B cell (primary cell): Measurements from ENCODE around the gene LIMK1. TPM values are rescaled to one million over a fixed set of nuclear protein-coding genes. Genes with fewer than 3 reads are reported as not detected.

Experiments
- ATAC-seq: fragments of 200-7000 bp; cut with Tn5 transposase; one replicate; pipeline ENCODE4 v1.10.0; 2021; ENCODE audit warnings: low read depth, mild to moderate bottlenecking, moderate number of reproducible peaks, moderate library complexity
- CTCF ChIA-PET: fragments of 350-600 bp; sonication (Branson Sonifier 250); formaldehyde crosslinking; loops from one replicate; lab custom pipeline; 2021; ENCODE audit warnings: antibody characterized with exemption, inconsistent platforms; lab: Charles Lee
- POLR2A ChIA-PET: fragments of 350-600 bp; sonication (Branson Sonifier 250); formaldehyde crosslinking; loops from one replicate; lab custom pipeline; 2021; ENCODE audit warnings: antibody characterized with exemption; lab: Charles Lee
- DNase-seq: peaks from one replicate; pipeline ENCODE4 v3.0.0; 2013
- H2AFZ ChIP-seq: 2 replicates; pipeline ENCODE4 v1.6.1; 2012; ENCODE audit warnings: mild to moderate bottlenecking, low read depth, low read length; ENCODE audit not compliant: insufficient read depth, poor library complexity, severe bottlenecking
- H3K27ac ChIP-seq, 2 donors: 1 replicate in 1 of 2; 2 replicates in 1 of 2; pipeline ENCODE4 v1.5.1; 2012 to 2013; ENCODE audit warnings: low read length in 2 of 2, mild to moderate bottlenecking in 2 of 2, moderate library complexity in 1 of 2
- H3K27me3 ChIP-seq, 4 experiments: fragments of 200-600 bp in 1 of 4; sonication (generic) in 1 of 4; replicated peaks in 1 of 4; 1 replicate in 2 of 4; 2 replicates in 2 of 4; pipeline versions ENCODE4 v1.6.1 to v1.7.0; 2013 to 2016; ENCODE audit warnings: low read length in 3 of 4, mild to moderate bottlenecking in 2 of 4, mixed read lengths in 1 of 4, moderate library complexity in 1 of 4; ENCODE audit not compliant: insufficient read depth in 4 of 4, control insufficient read depth in 3 of 4; ENCODE audit errors: control extremely low read depth in 1 of 4
- H3K36me3 ChIP-seq, 2 experiments: replicated peaks in 1 of 2; 1 replicate in 1 of 2; 2 replicates in 1 of 2; pipeline versions ENCODE4 v1.6.1 to v1.7.1; 2013; ENCODE audit warnings: low read length in 1 of 2; ENCODE audit not compliant: insufficient read depth in 2 of 2, control insufficient read depth in 1 of 2; ENCODE audit errors: control extremely low read depth in 1 of 2, extremely low read depth in 1 of 2
- H3K4me1 ChIP-seq, 2 donors: fragments of 200-600 bp in 1 of 2; sonication (generic) in 1 of 2; 1 replicate in 1 of 2; 2 replicates in 1 of 2; pipeline versions ENCODE4 v1.5.1 to v1.6.1; 2013 to 2017; ENCODE audit warnings: low read length in 2 of 2; ENCODE audit not compliant: control insufficient read depth in 2 of 2, insufficient read depth in 2 of 2
- H3K4me2 ChIP-seq: replicated peaks from 2 replicates; pipeline ENCODE3; 2012; ENCODE audit warnings: mild to moderate bottlenecking, low read depth, low read length; ENCODE audit not compliant: poor library complexity, severe bottlenecking
- H3K4me3 ChIP-seq, 5 experiments: fragments of 200-600 bp in 1 of 5; sonication (generic) in 1 of 5; 1 replicate in 3 of 5; 2 replicates in 2 of 5; pipeline versions ENCODE4 v1.5.1 to v1.7.0; 2011 to 2016; ENCODE audit warnings: low read length in 4 of 5, mild to moderate bottlenecking in 4 of 5, low read depth in 2 of 5, control low read depth in 1 of 5, moderate library complexity in 1 of 5; ENCODE audit not compliant: insufficient read depth in 1 of 5; ENCODE audit errors: control extremely low read depth in 1 of 5, extremely low read depth in 1 of 5
- H3K79me2 ChIP-seq: fragments of 200-600 bp; sonication (generic); one replicate; pipeline ENCODE4 v1.6.0; 2016; ENCODE audit warnings: low read length; ENCODE audit not compliant: control insufficient read depth, insufficient read depth
- H3K9ac ChIP-seq: fragments of 200-600 bp; sonication (generic); 2 replicates; pipeline ENCODE4 v1.6.1; 2017; ENCODE audit warnings: mild to moderate bottlenecking, low read length, moderate library complexity
- H3K9me3 ChIP-seq, 3 donors: one replicate each; pipeline versions ENCODE4 v1.6.1 to v1.7.1; 2013; ENCODE audit warnings: low read length in 2 of 3; ENCODE audit not compliant: control insufficient read depth in 2 of 3, insufficient read depth in 1 of 3; ENCODE audit errors: control extremely low read depth in 1 of 3
- H4K20me1 ChIP-seq: 2 replicates; pipeline ENCODE4 v1.6.0; 2012; ENCODE audit warnings: mild to moderate bottlenecking, low read length; ENCODE audit not compliant: insufficient read depth, control insufficient read depth, poor library complexity, severe bottlenecking
- H3K27ac Mint-ChIP-seq: one replicate; pipeline ENCODE4 v1.8.0; 2021; ENCODE audit warnings: mixed read lengths
- H3K27me3 Mint-ChIP-seq: one replicate; pipeline ENCODE4 v1.8.0; 2021; ENCODE audit warnings: mixed read lengths
- H3K4me1 Mint-ChIP-seq: one replicate; pipeline ENCODE4 v1.8.0; 2021; ENCODE audit warnings: mixed read lengths
- H3K4me3 Mint-ChIP-seq: one replicate; pipeline ENCODE4 v1.8.0; 2021; ENCODE audit warnings: mixed read lengths
- H3K9me3 Mint-ChIP-seq: one replicate; pipeline ENCODE4 v1.8.0; 2022; ENCODE audit warnings: mixed read lengths; ENCODE audit not compliant: insufficient read depth
- EZH2 ChIP-seq: IDR thresholded peaks from 2 replicates; pipeline ENCODE4 v1.6.1; 2012; ENCODE audit warnings: borderline replicate concordance, low read depth, mild to moderate bottlenecking, moderate library complexity, low read length; ENCODE audit not compliant: insufficient read depth, poor library complexity, severe bottlenecking
- WGBS: methylation state at CpG from one replicate; pipeline ENCODE4 v1.1.5; 2013; ENCODE audit warnings: missing lambda C conversion rate; ENCODE audit not compliant: insufficient coverage; 5-methylcytosine and 5-hydroxymethylcytosine counted together
- intact Hi-C: fragments of 100-400 bp; cut with micrococcal nuclease; formaldehyde crosslinking; loops from one replicate; pipeline ENCODE4 v1.10.0; 2022
- polyA plus RNA-seq: library from polyadenylated mRNA; depleted of rRNA; stranded (reverse); fragments of >200 nt; gene quantifications from 2 replicates; pipeline ENCODE4 v1.2.3, GENCODE V29; 2012
- total RNA-seq, 2 donors: library from RNA; stranded (reverse); fragments of 120-200 nt in 1 of 2; gene quantifications; 1 replicate in 1 of 2; 2 replicates in 1 of 2; pipeline versions ENCODE4 v1.2.3 to v1.2.4, GENCODE V29; 2013 to 2022
- TF ChIP-seq, protein P1 (sequence below): fragments of 200-600 bp; IDR thresholded peaks from one replicate; pipeline ENCODE4 v1.8.0; 2022; ENCODE audit warnings: antibody characterized with exemption, mild to moderate bottlenecking

Gene LIMK1
- total and polyA plus RNA-seq, 2 donors (not counting 1 experiment from before 2014, with no cell fraction given): 38.7 to 70.8 TPM

DNA sequence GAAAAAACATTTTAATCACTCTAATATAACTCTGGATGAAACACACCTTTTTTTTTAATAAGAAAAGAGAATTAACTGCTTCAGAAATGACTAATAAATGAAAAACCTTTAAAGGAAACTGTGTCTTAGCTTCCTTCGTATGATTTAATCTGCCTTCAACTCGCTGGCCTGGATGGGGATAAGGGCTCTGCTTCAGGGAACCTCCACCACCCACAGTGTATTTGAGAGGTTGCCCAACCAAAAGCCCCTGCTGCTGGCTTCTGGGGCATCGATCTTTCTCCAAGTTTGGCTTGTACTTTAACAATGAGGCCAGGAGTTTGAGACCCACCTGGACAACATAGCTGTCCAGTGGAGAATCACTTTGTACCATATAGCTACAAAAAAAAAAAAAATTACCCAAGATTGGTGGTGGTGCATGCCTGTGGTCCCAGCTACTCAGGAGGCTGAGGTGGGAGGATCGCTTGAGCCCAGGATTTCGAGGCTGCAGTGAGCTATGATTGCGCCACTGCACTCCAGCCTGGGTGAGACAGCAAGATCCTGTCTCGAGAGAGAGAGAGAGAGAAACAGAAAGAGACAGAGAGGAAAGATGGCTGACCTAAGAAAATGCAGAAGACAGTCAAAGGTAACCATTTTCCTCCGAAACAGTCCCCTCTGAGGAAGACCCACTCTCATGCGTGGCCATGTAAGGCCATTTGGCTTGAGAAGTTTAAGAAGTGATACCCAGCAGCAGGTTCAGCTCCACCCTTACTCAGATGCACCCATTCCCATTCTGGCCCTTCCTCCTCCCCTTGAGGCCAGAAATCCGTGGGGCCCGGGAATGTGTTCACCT lies 13.6 kb upstream of the LIMK1 start:
- Histone ChIP-seq H3K36me3 (no peaks in the 10 kb centered on the region), H3K4me2 (no peak overlapping the region), H3K9me3 (no peaks in the 10 kb centered on the region), H3K4me3 (no peak overlapping the region), H3K9ac (no peak overlapping the region), H4K20me1 (no peaks in the 10 kb centered on the region), H3K4me1 (peaks cover 0 to 3% of the 10 kb centered on the region in 2 donors), H3K27me3 (no peaks in the 10 kb centered on the region), H3K79me2 (no peaks in the 10 kb centered on the region), H2AFZ (no peak overlapping the region), H3K27ac (no peak overlapping the region)
- 97% methylated on average over 10 of the region's 11 CpGs for WGBS
- H3K27me3 Mint-ChIP-seq: no peaks in the 10 kb centered on the region
- TF ChIP-seq EZH2: no peak
- TF ChIP-seq, protein P1, sequence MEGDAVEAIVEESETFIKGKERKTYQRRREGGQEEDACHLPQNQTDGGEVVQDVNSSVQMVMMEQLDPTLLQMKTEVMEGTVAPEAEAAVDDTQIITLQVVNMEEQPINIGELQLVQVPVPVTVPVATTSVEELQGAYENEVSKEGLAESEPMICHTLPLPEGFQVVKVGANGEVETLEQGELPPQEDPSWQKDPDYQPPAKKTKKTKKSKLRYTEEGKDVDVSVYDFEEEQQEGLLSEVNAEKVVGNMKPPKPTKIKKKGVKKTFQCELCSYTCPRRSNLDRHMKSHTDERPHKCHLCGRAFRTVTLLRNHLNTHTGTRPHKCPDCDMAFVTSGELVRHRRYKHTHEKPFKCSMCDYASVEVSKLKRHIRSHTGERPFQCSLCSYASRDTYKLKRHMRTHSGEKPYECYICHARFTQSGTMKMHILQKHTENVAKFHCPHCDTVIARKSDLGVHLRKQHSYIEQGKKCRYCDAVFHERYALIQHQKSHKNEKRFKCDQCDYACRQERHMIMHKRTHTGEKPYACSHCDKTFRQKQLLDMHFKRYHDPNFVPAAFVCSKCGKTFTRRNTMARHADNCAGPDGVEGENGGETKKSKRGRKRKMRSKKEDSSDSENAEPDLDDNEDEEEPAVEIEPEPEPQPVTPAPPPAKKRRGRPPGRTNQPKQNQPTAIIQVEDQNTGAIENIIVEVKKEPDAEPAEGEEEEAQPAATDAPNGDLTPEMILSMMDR: no peak
- H3K4me1 Mint-ChIP-seq: no peaks in the 10 kb centered on the region
- H3K4me3 Mint-ChIP-seq: no peak overlapping the region
- intact Hi-C loops: loop anchor here (2.0 to 5.0 kb wide), 2 partner anchors 47 to 105 kb away; partner anchors contain the start of gene EIF4H
- DNase-seq (peak; percentile 3), ATAC-seq (no peak)
- ChIA-PET POLR2A (interaction anchor here (0.6 kb wide), 1 partner anchor 117 kb away, joined by 9 read pairs; no protein-coding TSS in a partner anchor), CTCF (interaction anchor here (0.6 to 7.9 kb wide), 8 partner anchors 11 to 973 kb away, joined by 3 to 110 read pairs (median 4); no protein-coding TSS in a partner anchor)
- H3K9me3 Mint-ChIP-seq: no peaks in the 10 kb centered on the region
- H3K27ac Mint-ChIP-seq: no peak overlapping the region

DNA sequence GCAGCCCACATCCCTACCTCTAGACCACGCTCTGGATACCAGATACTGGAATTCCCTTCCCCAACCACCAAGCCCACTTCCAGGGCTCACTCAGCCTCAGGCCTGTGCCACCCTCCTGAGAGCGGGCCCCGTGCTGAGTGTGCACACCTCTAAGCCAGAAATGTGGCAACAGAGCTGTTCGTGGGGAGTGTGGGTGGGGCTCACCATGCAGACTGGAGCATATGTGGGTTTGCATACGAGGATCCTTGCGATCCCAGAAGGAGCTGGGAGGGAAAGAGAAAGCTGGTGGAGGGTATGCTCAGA lies 13.0 kb upstream of the LIMK1 start:
- Histone ChIP-seq H4K20me1 (no peaks in the 10 kb centered on the region), H3K4me2 (no peak overlapping the region), H2AFZ (no peak overlapping the region), H3K9me3 (no peaks in the 10 kb centered on the region), H3K36me3 (no peaks in the 10 kb centered on the region), H3K27ac (no peak overlapping the region), H3K27me3 (no peaks in the 10 kb centered on the region), H3K9ac (no peak overlapping the region), H3K4me1 (peaks cover 0 to 3% of the 10 kb centered on the region in 2 donors), H3K4me3 (no peak overlapping the region), H3K79me2 (no peaks in the 10 kb centered on the region)
- DNase-seq: peak; percentile 4
- TF ChIP-seq, protein P1: no peak
- no peak for TF ChIP-seq EZH2
- no peak overlapping the region for H3K4me3 Mint-ChIP-seq
- ChIA-PET POLR2A (no interaction called here), CTCF (interaction anchor here (1.0 to 7.9 kb wide), 4 partner anchors 110 to 330 kb away, joined by 3 to 110 read pairs (median 40); no protein-coding TSS in a partner anchor)
- H3K9me3 Mint-ChIP-seq: no peaks in the 10 kb centered on the region
- no peak overlapping the region for H3K27ac Mint-ChIP-seq
- no peaks in the 10 kb centered on the region for H3K4me1 Mint-ChIP-seq
- intact Hi-C loops: no loop called here
- WGBS: 83% methylated on average over 4 of the region's 6 CpGs
- no peaks in the 10 kb centered on the region for H3K27me3 Mint-ChIP-seq
- ATAC-seq: no peak
